A549 (cell line): ENCODE measurements around the gene SRMS. TPM values are rescaled to one million over a fixed set of nuclear protein-coding genes. Genes with fewer than 3 reads are reported as not detected.

Experiments
- ATAC-seq, 2 experiments: fragments of 200-7000 bp in 1 of 2; fragments of >200 bp in 1 of 2; cut with Nextera tagmentation in 1 of 2; cut with Tn5 transposase in 1 of 2; 3 replicates each; pipeline versions ENCODE4 v1.8.0 to v1.9.1; 2018 to 2020; ENCODE audit warnings: mild to moderate bottlenecking in 1 of 2, moderate library complexity in 1 of 2
- CTCF ChIA-PET: fragments of 300-600 bp; sonication (Branson Sonifier 250); formaldehyde crosslinking; extraction: SDS; loops from one replicate; lab custom pipeline; 2021; ENCODE audit warnings: antibody characterized with exemption, inconsistent platforms; lab: Yijun Ruan, JAX
- POLR2A ChIA-PET: fragments of 350-600 bp; formaldehyde crosslinking; extraction: SDS; loops from one replicate; lab custom pipeline; 2021; ENCODE audit warnings: antibody characterized with exemption, inconsistent platforms; lab: Yijun Ruan, JAX
- DNase-seq, 2 experiments: peaks; one replicate each; pipeline versions ENCODE4 v3.0.0 to v3.0.0-alpha.2; 2011 to 2016; ENCODE audit warnings: low read depth in 1 of 2, low spot score in 1 of 2
- FAIRE-seq: peaks from 2 replicates; lab custom pipeline; 2011; peaks lifted over from hg19 to GRCh38; lab: Jason Lieb, UNC
- H3K27ac ChIP-seq, 2 experiments: fragments of >200 bp; sonication (Bioruptor Twin); formaldehyde crosslinking; 3 replicates each; pipeline ENCODE4 v1.5.1; 2016 to 2017
- H3K4me1 ChIP-seq: fragments of >200 bp; sonication (Bioruptor Twin); formaldehyde crosslinking; 3 replicates; pipeline ENCODE4 v1.6.1; 2016
- H3K4me2 ChIP-seq: fragments of >200 bp; sonication (Bioruptor Twin); formaldehyde crosslinking; 3 replicates; pipeline ENCODE4 v1.6.1; 2016
- H3K4me3 ChIP-seq: fragments of >200 bp; sonication (Bioruptor Twin); formaldehyde crosslinking; 3 replicates; pipeline ENCODE4 v1.5.1; 2016
- H3K9me3 ChIP-seq: fragments of >200 bp; sonication (Bioruptor Twin); formaldehyde crosslinking; 3 replicates; pipeline ENCODE4 v1.6.1; 2016
- BCL3 ChIP-seq: fragments of >200 bp; sonication (Bioruptor Twin); formaldehyde crosslinking; IDR thresholded peaks from 3 replicates; pipeline ENCODE4 v1.6.1; 2016
- BHLHE40 ChIP-seq: IDR thresholded peaks from 2 replicates; pipeline ENCODE4 v1.6.1; 2012; ENCODE audit warnings: low read depth, low read length, inconsistent platforms
- CBX2 ChIP-seq: fragments of 200-600 bp; sonication (generic); IDR thresholded peaks from 2 replicates; pipeline ENCODE4 v1.6.1; 2016; ENCODE audit warnings: low read depth, mild to moderate bottlenecking, borderline replicate concordance
- EHF ChIP-seq: fragments of 250-450 bp; sonication (Bioruptor Pico); IDR thresholded peaks from 2 replicates; pipeline ENCODE4 v1.5.0; 2020; ENCODE audit warnings: mild to moderate bottlenecking
- FOSL2 ChIP-seq, 2 experiments: fragments of 450-650 bp in 1 of 2; fragments of >200 bp in 1 of 2; sonication (Bioruptor Twin) in 1 of 2; formaldehyde crosslinking; IDR thresholded peaks; 2 replicates each; pipeline versions ENCODE4 v1.5.0 to v1.6.1; 2016 to 2020; ENCODE audit warnings: mild to moderate bottlenecking in 1 of 2, moderate library complexity in 1 of 2
- HDAC2 ChIP-seq: fragments of 200-600 bp; sonication (generic); IDR thresholded peaks from 2 replicates; pipeline ENCODE4 v1.6.1; 2016
- HES2 ChIP-seq: fragments of >200 bp; sonication (Bioruptor Twin); formaldehyde crosslinking; IDR thresholded peaks from 2 replicates; pipeline ENCODE4 v1.6.1; 2016
- HEYL ChIP-seq: fragments of 250-450 bp; sonication (Bioruptor Pico); IDR thresholded peaks from 2 replicates; pipeline ENCODE4 v1.8.0; 2021; ENCODE audit warnings: mild to moderate bottlenecking, moderate library complexity
- HOXA7 ChIP-seq: fragments of 250-450 bp; sonication (Bioruptor Pico); IDR thresholded peaks from 2 replicates; pipeline ENCODE4 v1.5.0; 2020; ENCODE audit warnings: mild to moderate bottlenecking, moderate library complexity
- HOXB13 ChIP-seq: fragments of 250-450 bp; sonication (Bioruptor Pico); IDR thresholded peaks from 2 replicates; pipeline ENCODE4 v1.5.0; 2020; ENCODE audit warnings: low read depth, mild to moderate bottlenecking, moderate library complexity
- JUNB ChIP-seq: fragments of >200 bp; sonication (Bioruptor Twin); formaldehyde crosslinking; IDR thresholded peaks from 2 replicates; pipeline ENCODE4 v1.6.1; 2016
- KDM1A ChIP-seq: fragments of 200-600 bp; sonication (generic); IDR thresholded peaks from 2 replicates; pipeline ENCODE4 v1.6.1; 2016; ENCODE audit warnings: low read depth, mild to moderate bottlenecking
- MAX ChIP-seq: IDR thresholded peaks from 2 replicates; pipeline ENCODE4 v1.6.1; 2012
- PHF8 ChIP-seq: fragments of 200-600 bp; sonication (generic); IDR thresholded peaks from 2 replicates; pipeline ENCODE4 v1.6.1; 2016; ENCODE audit warnings: low read depth, mild to moderate bottlenecking, antibody characterized with exemption, moderate library complexity, borderline replicate concordance
- POLR2A ChIP-seq: IDR thresholded peaks from 2 replicates; pipeline ENCODE4 v1.6.1; 2012; ENCODE audit warnings: mild to moderate bottlenecking, low read length
- POLR2AphosphoS2 ChIP-seq: conservative IDR thresholded peaks from 2 replicates; pipeline ENCODE4 v1.6.1; 2012; ENCODE audit warnings: low read length, improper control_type of control experiment, inconsistent platforms
- RARB ChIP-seq: fragments of 250-450 bp; sonication (Bioruptor Pico); IDR thresholded peaks from 2 replicates; pipeline ENCODE4 v1.8.0; 2021; ENCODE audit warnings: mild to moderate bottlenecking, moderate library complexity
- REST ChIP-seq: fragments of 200-600 bp; sonication (generic); IDR thresholded peaks from 2 replicates; pipeline ENCODE4 v1.6.1; 2016; ENCODE audit warnings: antibody characterized with exemption, mild to moderate bottlenecking, moderate library complexity
- RFX5 ChIP-seq: fragments of 450-650 bp; IDR thresholded peaks from 2 replicates; pipeline ENCODE4 v1.7.1; 2014; ENCODE audit warnings: antibody characterized with exemption, mild to moderate bottlenecking, moderate library complexity
- SMC3 ChIP-seq: fragments of >200 bp; sonication (Bioruptor Twin); formaldehyde crosslinking; IDR thresholded peaks from 3 replicates; pipeline ENCODE4 v1.6.1; 2018; ENCODE audit warnings: inconsistent platforms
- SREBF2 ChIP-seq: fragments of 450-650 bp; IDR thresholded peaks from 2 replicates; pipeline ENCODE4 v1.6.1; 2014; ENCODE audit warnings: mild to moderate bottlenecking, moderate library complexity
- TP53 ChIP-seq: fragments of 250-450 bp; sonication (Bioruptor Pico); IDR thresholded peaks from 2 replicates; pipeline ENCODE4 v1.5.0; 2021; ENCODE audit warnings: mild to moderate bottlenecking, moderate library complexity
- USF2 ChIP-seq: fragments of 450-650 bp; IDR thresholded peaks from 2 replicates; pipeline ENCODE4 v1.6.1; 2014; ENCODE audit warnings: antibody characterized with exemption
- ZFP36 ChIP-seq: fragments of 450-650 bp; IDR thresholded peaks from 2 replicates; pipeline ENCODE4 v1.6.1; 2014; ENCODE audit warnings: borderline replicate concordance; ENCODE audit not compliant: partially characterized antibody
- ZNF302 ChIP-seq: fragments of 250-450 bp; sonication (Bioruptor Pico); IDR thresholded peaks from 2 replicates; pipeline ENCODE4 v1.9.0; 2021; ENCODE audit warnings: inconsistent platforms, mild to moderate bottlenecking, moderate library complexity
- WGBS: methylation state at CpG from one replicate; pipeline ENCODE4 v1.1.6; 2017; ENCODE audit errors: missing lambda C conversion rate; 5-methylcytosine and 5-hydroxymethylcytosine counted together
- polyA plus RNA-seq, 4 experiments: library from polyadenylated mRNA; depleted of rRNA in 3 of 4; stranded (reverse); fragments of >200 nt; fragmentation: RNase III in 1 of 4; extraction: RNeasy Plus Mini Kit Qiagen cat#74134 plus additional on column Dnase treatment in 1 of 4; gene quantifications; 2 replicates in 3 of 4; 3 replicates in 1 of 4; pipeline ENCODE4 v1.2.3, GENCODE V29; 2011 to 2017

SRMS gene
- polyA plus RNA-seq, 2 of the 4 experiments (the other 2 are of a cell fraction) = not detected

GRCh38 chr20:63556873-63557478 lies 9.4 kb upstream of the SRMS start:
- ChIA-PET POLR2A (interaction anchor here (0.6 kb wide), 1 partner anchor 57 kb away, joined by 4 read pairs; no protein-coding TSS in a partner anchor), CTCF (interaction anchor here (9.1 kb wide), 1 partner anchor 18 kb away, joined by 93 read pairs; the partner anchor contains the start of gene PTK6)
- peaks cover 4% of the 10 kb centered on the region; the same call in 1 of the 3 replicates for H3K4me1 ChIP-seq
- TF ChIP-seq SREBF2 = no peak
- TF ChIP-seq EHF (CRISPR knock-in tag) = no peak
- TF ChIP-seq HEYL (CRISPR knock-in tag) = no peak
- TF ChIP-seq RARB (CRISPR knock-in tag) = no peak
- no peak for TF ChIP-seq HOXA7 (CRISPR knock-in tag)
- no peak for TF ChIP-seq POLR2A
- TF ChIP-seq RFX5 = no peak
- no peak for TF ChIP-seq HDAC2
- TF ChIP-seq JUNB = no peak
- TF ChIP-seq BHLHE40 = no peak
- no peak for TF ChIP-seq CBX2
- no peak for TF ChIP-seq ZFP36
- no peak for TF ChIP-seq BCL3
- TF ChIP-seq KDM1A = no peak
- TF ChIP-seq TP53 (CRISPR knock-in tag) = no peak
- no peak for TF ChIP-seq SMC3
- no peak for TF ChIP-seq HES2
- ATAC-seq (no peak), DNase-seq (no peak), FAIRE-seq (no peak)
- H3K4me3 ChIP-seq = no peak overlapping the region
- WGBS = 80% methylated on average over 21 of the region's 23 CpGs
- no peak overlapping the region for H3K27ac ChIP-seq
- no peaks in the 10 kb centered on the region for H3K9me3 ChIP-seq
- no peak overlapping the region for H3K4me2 ChIP-seq

- ChIA-PET CTCF (interaction anchor here (9.1 kb wide), 1 partner anchor 17 kb away, joined by 93 read pairs; the partner anchor contains the start of gene PTK6), POLR2A (interaction anchor here (0.6 kb wide), 1 partner anchor 56 kb away, joined by 4 read pairs; no protein-coding TSS in a partner anchor)
- DNase-seq (no peak), ATAC-seq (no peak), FAIRE-seq (no peak)
- Histone ChIP-seq H3K4me1 (peaks cover 4% of the 10 kb centered on the region; the same call in 1 of the 3 replicates), H3K9me3 (no peaks in the 10 kb centered on the region), H3K4me3 (no peak overlapping the region), H3K27ac (no peak overlapping the region), H3K4me2 (no peak overlapping the region)
- 100% methylated on average over 15 of the region's 45 CpGs for WGBS
- TF ChIP-seq KDM1A (no peak), HEYL (CRISPR knock-in tag) (no peak), RARB (CRISPR knock-in tag) (no peak), SMC3 (no peak), RFX5 (no peak), PHF8 (no peak), USF2 (no peak), POLR2AphosphoS2 (no peak), SREBF2 (no peak), HOXB13 (CRISPR knock-in tag) (no peak), ZNF302 (CRISPR knock-in tag) (no peak), MAX (no peak), FOSL2 (IDR thresholded peaks at IDR 0.05) (no peak), FOSL2 (CRISPR knock-in tag; IDR thresholded peaks at IDR 0.05) (no peak), REST (no peak)
Observed at GRCh38 chr20:63555661-63556381, 8.3 kb upstream of the SRMS start.
